Neuronal stem cell (in vitro differentiated cells): ENCODE results near the gene PKD1L1.
"Not testable (repeated sequence)": the region's sequence is repeated elsewhere in the genome, so short reads cannot be mapped to it uniquely, and the experiment has no call there.

ENCODE experiments used
- DNase-seq: peaks from one replicate; pipeline ENCODE4 v3.0.0-alpha.2; 2013; ENCODE audit warnings: low spot score
- H2AFZ ChIP-seq: one replicate; pipeline ENCODE4 v1.6.1; 2013; ENCODE audit warnings: mild to moderate bottlenecking, low read length, inconsistent platforms
- H2AK5ac ChIP-seq: 2 replicates; pipeline ENCODE4 v1.6.1; 2013; ENCODE audit warnings: low read depth, mild to moderate bottlenecking, inconsistent platforms, low read length, moderate library complexity, mixed read lengths
- H2BK120ac ChIP-seq: 2 replicates; pipeline ENCODE4 v1.6.1; 2013; ENCODE audit warnings: low read depth, mild to moderate bottlenecking, inconsistent platforms, low read length, moderate library complexity, mixed read lengths
- H2BK12ac ChIP-seq: one replicate; pipeline ENCODE4 v1.6.1; 2013; ENCODE audit warnings: low read length, inconsistent platforms
- H2BK15ac ChIP-seq: 2 replicates; pipeline ENCODE4 v1.6.1; 2013; ENCODE audit warnings: mild to moderate bottlenecking, low read length, inconsistent platforms, mixed read lengths
- H2BK5ac ChIP-seq: one replicate; pipeline ENCODE4 v1.6.1; 2013; ENCODE audit warnings: inconsistent platforms, mild to moderate bottlenecking, low read length, moderate library complexity
- H3K14ac ChIP-seq: one replicate; pipeline ENCODE4 v1.6.1; 2013; ENCODE audit warnings: low read length, inconsistent platforms
- H3K18ac ChIP-seq: 2 replicates; pipeline ENCODE4 v1.6.1; 2013; ENCODE audit warnings: low read length, inconsistent platforms
- H3K23ac ChIP-seq: 2 replicates; pipeline ENCODE4 v1.6.1; 2013; ENCODE audit warnings: low read depth, mild to moderate bottlenecking, mixed read lengths, low read length, inconsistent platforms; ENCODE audit not compliant: poor library complexity
- H3K27ac ChIP-seq: replicated peaks from 3 replicates; pipeline ENCODE4 v1.5.1; 2013; ENCODE audit warnings: low read length, inconsistent platforms
- H3K27me3 ChIP-seq, 3 experiments: 2 replicates each; pipeline ENCODE4 v1.6.1; 2013; ENCODE audit warnings: low read length in 3 of 3, mild to moderate bottlenecking in 2 of 3, inconsistent platforms in 1 of 3, low read depth in 1 of 3, mixed read lengths in 1 of 3, moderate library complexity in 1 of 3; ENCODE audit not compliant: control insufficient read depth in 3 of 3, insufficient read depth in 3 of 3
- H3K36me3 ChIP-seq, 2 donors: replicated peaks in 1 of 2; 2 replicates each; pipeline ENCODE4 v1.6.1; 2013; ENCODE audit warnings: low read length in 2 of 2; ENCODE audit not compliant: control insufficient read depth in 2 of 2, insufficient read depth in 2 of 2
- H3K4ac ChIP-seq: 2 replicates; pipeline ENCODE4 v1.6.1; 2013; ENCODE audit warnings: inconsistent platforms, mild to moderate bottlenecking, low read length, moderate library complexity
- H3K4me1 ChIP-seq, 2 donors: 1 replicate in 1 of 2; 2 replicates in 1 of 2; pipeline ENCODE4 v1.6.1; 2013; ENCODE audit warnings: low read length in 2 of 2, low read depth in 1 of 2; ENCODE audit not compliant: control insufficient read depth in 2 of 2, insufficient read depth in 1 of 2
- H3K4me2 ChIP-seq: one replicate; pipeline ENCODE4 v1.6.1; 2013; ENCODE audit warnings: mild to moderate bottlenecking, low read length, inconsistent platforms; ENCODE audit not compliant: insufficient read depth, poor library complexity, severe bottlenecking
- H3K4me3 ChIP-seq, 2 donors: 2 replicates each; pipeline ENCODE4 v1.5.1; 2013; ENCODE audit warnings: low read length in 2 of 2, mild to moderate bottlenecking in 2 of 2, inconsistent platforms in 1 of 2, moderate library complexity in 1 of 2
- H3K79me1 ChIP-seq: one replicate; pipeline ENCODE4 v1.6.1; 2013; ENCODE audit warnings: low read depth, mild to moderate bottlenecking, inconsistent platforms, low read length, moderate library complexity
- H3K9ac ChIP-seq: one replicate; pipeline ENCODE4 v1.6.1; 2013; ENCODE audit warnings: mild to moderate bottlenecking, low read depth, low read length, inconsistent platforms; ENCODE audit not compliant: poor library complexity
- H3K9me3 ChIP-seq, 2 donors: replicated peaks in 1 of 2; 2 replicates each; pipeline versions ENCODE3 to v1.6.1; 2013; ENCODE audit warnings: low read length in 2 of 2, mild to moderate bottlenecking in 2 of 2, inconsistent platforms in 1 of 2, low read depth in 1 of 2, mixed read lengths in 1 of 2, moderate library complexity in 1 of 2; ENCODE audit not compliant: control insufficient read depth in 2 of 2, insufficient read depth in 1 of 2
- H4K8ac ChIP-seq: one replicate; pipeline ENCODE4 v1.6.1; 2013; ENCODE audit warnings: low read depth, mild to moderate bottlenecking, inconsistent platforms, low read length, moderate library complexity
- H4K91ac ChIP-seq: one replicate; pipeline ENCODE4 v1.6.1; 2013; ENCODE audit warnings: low read length, low read depth, mild to moderate bottlenecking, inconsistent platforms; ENCODE audit not compliant: poor library complexity
- WGBS, 2 donors: extraction: QIAGEN DNeasy Blood & Tissue Kit; methylation state at CpG; one replicate each; pipeline ENCODE4 v1.1.7; 2013; ENCODE audit warnings: missing lambda C conversion rate in 2 of 2, mixed read lengths in 1 of 2; ENCODE audit not compliant: insufficient read length in 2 of 2, insufficient replicate concordance in 1 of 2; ENCODE audit errors: extremely low coverage in 2 of 2; 5-methylcytosine and 5-hydroxymethylcytosine counted together

The PKD1L1 gene

GRCh38 chr7:47980648-47981047 lies 32.4 kb upstream of the PKD1L1 start:
- not testable (repeated sequence) for H2BK12ac ChIP-seq, H3K27ac ChIP-seq, H3K4me3 ChIP-seq, H2AFZ ChIP-seq, H4K8ac ChIP-seq, H3K9ac ChIP-seq, H3K23ac ChIP-seq, H3K4ac ChIP-seq, H3K27me3 ChIP-seq, H4K91ac ChIP-seq, H2BK5ac ChIP-seq, DNase-seq, H3K18ac ChIP-seq, H2BK120ac ChIP-seq, H2AK5ac ChIP-seq, H3K79me1 ChIP-seq, H3K9me3 ChIP-seq, H2BK15ac ChIP-seq, H3K4me1 ChIP-seq, H3K14ac ChIP-seq, H3K4me2 ChIP-seq
- H3K36me3 ChIP-seq, result peaks cover 15 to 25% of the 10 kb centered on the region in 2 donors
- WGBS, 2 donors, result no CpG with 5 or more reads among the region's 5 CpGs

DNA sequence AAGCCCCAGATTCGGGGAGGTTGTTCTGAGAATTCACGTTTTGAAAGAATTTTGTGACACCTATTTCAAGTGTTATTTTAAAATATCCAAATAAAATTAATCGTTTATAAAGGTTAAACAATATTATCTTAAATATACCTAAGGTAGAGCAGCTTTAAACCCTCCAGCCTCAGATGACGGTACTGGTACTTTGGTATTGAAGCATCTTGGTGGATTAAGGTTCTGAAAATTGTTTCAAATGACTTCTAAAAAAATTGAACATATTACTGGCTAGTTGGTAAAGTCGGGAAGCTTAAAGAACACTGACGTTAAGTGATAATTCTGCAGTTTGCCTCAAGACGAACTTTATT lies 31.5 kb upstream of the PKD1L1 start:
- Histone ChIP-seq H3K4me2 (peak overlapping the region; percentile 79), H2AFZ (peak overlapping the region; percentile 92), H2BK15ac (no peak overlapping the region), H3K9me3 (peaks cover 0 to 2% of the 10 kb centered on the region in 2 donors), H3K9ac (no peak overlapping the region), H4K8ac (no peak overlapping the region), H3K4me1 (peaks cover 4 to 5% of the 10 kb centered on the region in 2 donors), H2AK5ac (no peak overlapping the region), H3K14ac (no peak overlapping the region), H4K91ac (no peak overlapping the region), H3K18ac (no peak overlapping the region), H3K23ac (no peak overlapping the region), H3K27me3 (no peaks in the 10 kb centered on the region), H2BK5ac (no peak overlapping the region), H2BK120ac (no peak overlapping the region), H3K36me3 (peaks cover 17 to 32% of the 10 kb centered on the region in 2 donors), H3K4me3 (peak overlapping the region; percentile 56 to 97), H3K4ac (no peak overlapping the region), H2BK12ac (no peak overlapping the region), H3K27ac (no peak overlapping the region), H3K79me1 (no peaks in the 10 kb centered on the region)
- WGBS, 2 donors, result no CpG with 5 or more reads among the region's 7 CpGs
- no peak for DNase-seq

DNA sequence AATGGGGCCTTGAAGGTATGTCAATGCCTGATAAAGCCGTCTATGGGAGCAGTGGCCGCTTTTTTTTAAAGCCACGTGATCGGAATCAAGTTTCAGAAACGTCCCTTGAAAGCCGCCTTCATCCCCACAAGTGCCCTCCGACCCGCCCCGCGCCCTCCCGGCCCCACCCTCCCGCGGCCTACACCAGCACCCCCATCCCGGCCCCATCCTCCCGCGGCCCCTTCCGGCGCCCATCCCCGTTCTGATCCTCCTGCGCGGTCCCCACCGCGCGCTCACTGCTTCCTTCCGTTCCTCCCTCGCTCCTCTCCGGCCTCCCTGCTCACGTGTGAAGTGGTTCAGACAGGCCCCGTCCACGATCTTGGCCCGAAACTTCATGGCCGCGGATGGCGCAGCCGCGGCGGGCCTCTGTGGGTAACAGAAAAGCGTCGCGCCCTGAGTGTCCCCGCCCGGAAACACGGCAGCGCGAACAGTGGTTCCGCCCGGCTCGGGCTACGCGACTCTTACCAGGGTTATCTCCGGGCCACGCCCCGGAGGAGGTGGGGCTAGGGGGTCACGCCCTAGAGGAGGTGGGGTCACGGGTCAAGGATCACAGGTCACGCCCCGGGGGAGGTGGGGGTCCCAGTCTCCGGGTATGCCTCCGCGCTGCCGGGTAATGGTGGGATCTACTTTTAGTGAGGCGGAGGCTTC lies 31.0 kb upstream of the PKD1L1 start, which contains the start of gene HUS1:
Gene HUS1, minus strand, starts transcription at position 471 of the 687 bp plus-strand sequence. Its CDS starts 96 bp downstream, at position 375.
- peak; percentile 90 for DNase-seq
- peaks cover 4 to 5% of the 10 kb centered on the region in 2 donors for H3K4me1 ChIP-seq

GRCh38 chr7:47978790-47979144 lies 30.5 kb upstream of the PKD1L1 start:
- H3K36me3 ChIP-seq, result peaks cover 26 to 42% of the 10 kb centered on the region in 2 donors
- H2BK5ac ChIP-seq, result no peak overlapping the region
- H4K91ac ChIP-seq, result no peak overlapping the region
- H3K4me1 ChIP-seq, result peaks cover 4 to 5% of the 10 kb centered on the region in 2 donors
- H3K9me3 ChIP-seq, result peaks cover 0 to 2% of the 10 kb centered on the region in 2 donors
- no peak overlapping the region for H3K9ac ChIP-seq
- H2BK120ac ChIP-seq, result no peak overlapping the region
- no peak overlapping the region for H2BK12ac ChIP-seq
- no peak overlapping the region for H3K23ac ChIP-seq
- no peak overlapping the region for H4K8ac ChIP-seq
- H3K27ac ChIP-seq, result peak overlapping the region; percentile 98
- DNase-seq, result no peak
- H3K79me1 ChIP-seq, result no peaks in the 10 kb centered on the region
- peak overlapping the region; percentile 56 to 74 for H3K4me3 ChIP-seq
- no peak overlapping the region for H3K18ac ChIP-seq
- no peak overlapping the region for H2AK5ac ChIP-seq
- no peak overlapping the region for H2BK15ac ChIP-seq
- peak overlapping the region; percentile 79 for H3K4me2 ChIP-seq
- no CpG with 5 or more reads among the region's 4 CpGs for WGBS, 2 donors
- no peak overlapping the region for H3K4ac ChIP-seq
- H2AFZ ChIP-seq, result peak overlapping the region; percentile 92
- H3K14ac ChIP-seq, result no peak overlapping the region
- H3K27me3 ChIP-seq, result no peaks in the 10 kb centered on the region

More for the DNA sequence above, 31.0 kb upstream of the PKD1L1 start, which contains the start of gene HUS1:
- H4K8ac ChIP-seq, result no peak within 1 kb of the TSS
- H2AK5ac ChIP-seq, result no peak within 1 kb of the TSS
- peak within 1 kb of the TSS; percentile 94 for H3K9ac ChIP-seq
- peak within 1 kb of the TSS; percentile 58 for H3K23ac ChIP-seq
- no peak within 1 kb of the TSS for H3K4ac ChIP-seq
- H3K9me3 ChIP-seq, result peaks cover 0 to 2% of the 10 kb centered on the region in 2 donors
- H3K36me3 ChIP-seq, result peaks cover 22 to 37% of the 10 kb centered on the region in 2 donors
- H3K4me2 ChIP-seq, result peak within 1 kb of the TSS; percentile 79
- peak within 1 kb of the TSS; percentile 56 to 97 for H3K4me3 ChIP-seq
- H4K91ac ChIP-seq, result no peak within 1 kb of the TSS
- peak within 1 kb of the TSS; percentile 98 for H3K27ac ChIP-seq
- no CpG with 5 or more reads among the region's 62 CpGs for WGBS, 2 donors
- no peak within 1 kb of the TSS for H2BK120ac ChIP-seq
- peak within 1 kb of the TSS; percentile 92 for H2AFZ ChIP-seq
- H3K18ac ChIP-seq, result peak within 1 kb of the TSS; percentile 95
- H2BK12ac ChIP-seq, result peak within 1 kb of the TSS; percentile 47
- peak within 1 kb of the TSS; percentile 26 for H3K14ac ChIP-seq
- peak within 1 kb of the TSS; percentile 80 for H2BK5ac ChIP-seq
- no peaks in the 10 kb centered on the region for H3K79me1 ChIP-seq
- H2BK15ac ChIP-seq, result no peak within 1 kb of the TSS
- no peaks in the 10 kb centered on the region for H3K27me3 ChIP-seq
